ENCODE measurements around the gene NID1. TPM values are rescaled to one million over a fixed set of nuclear protein-coding genes. Genes with fewer than 3 reads are reported as not detected.

NID1 gene
- total and polyA plus RNA-seq, 2 of the 4 experiments (the other 2 are of a cell fraction): 21.9 to 83.3 TPM

- no peak for TF ChIP-seq CHD1 (IDR thresholded peaks at IDR 0.05; ENCODE audit: low read depth, low read length)
- no peak for TF ChIP-seq RAD21 (IDR thresholded peaks at IDR 0.05; ENCODE audit: low read length)
- no peak for TF ChIP-seq RFX5 (IDR thresholded peaks at IDR 0.05; ENCODE audit: low read depth, low read length)
- no peak for TF ChIP-seq NFE2L2 (IDR thresholded peaks at IDR 0.05; ENCODE audit: low read depth, low read length)
- TF ChIP-seq MAZ (IDR thresholded peaks at IDR 0.05; ENCODE audit: borderline replicate concordance, low read depth, low read length): no peak
- TF ChIP-seq MXI1 (IDR thresholded peaks at IDR 0.05; ENCODE audit: borderline replicate concordance, low read depth, low read length): no peak
- no peak for TF ChIP-seq POLR2A (IDR thresholded peaks at IDR 0.05; ENCODE audit: low read depth, low read length)
- no peak for TF ChIP-seq ELK1 (IDR thresholded peaks at IDR 0.05; ENCODE audit: borderline replicate concordance, low read depth, low read length)
- no peak for TF ChIP-seq MAFK (IDR thresholded peaks at IDR 0.05; ENCODE audit: low read depth, low read length)
- Histone ChIP-seq H2BK15ac (ENCODE audit: low read depth, low read length) (no peak overlapping the region), H3K27ac (ENCODE audit: insufficient read depth, low read length) (no peak overlapping the region), H3K9me1 (ENCODE audit: insufficient read depth, low read length) (peaks cover 3% of the 10 kb centered on the region; the same call in 1 of the 2 replicates), H2AK9ac (replicated peaks; ENCODE audit: low read depth, low read length, poor library complexity) (no peak overlapping the region), H4K91ac (ENCODE audit: insufficient read depth, low read depth, low read length) (no peak overlapping the region), H3K14ac (replicated peaks; ENCODE audit: low read depth, low read length) (no peak overlapping the region), H3K4me3 (ENCODE audit: insufficient read depth, low read depth, low read length) (no peak overlapping the region), H3K4ac (ENCODE audit: low read depth, low read length) (no peak overlapping the region), H2BK120ac (ENCODE audit: low read depth, low read length) (no peak overlapping the region), H3K56ac (ENCODE audit: extremely low read depth, insufficient read depth, low read length) (no peak overlapping the region), H3K9me3 (ENCODE audit: control insufficient read depth, insufficient read depth, low read length) (no peaks in the 10 kb centered on the region), H3K4me2 (ENCODE audit: low read depth, low read length) (no peak overlapping the region), H3K23ac (ENCODE audit: low read depth, low read length) (no peak overlapping the region), H3K79me1 (ENCODE audit: low read depth in 1 of 2, low read length in 2 of 2) (no peaks in the 10 kb centered on the region), H4K20me1 (ENCODE audit: insufficient read depth, low read length) (no peaks in the 10 kb centered on the region), H3K36me3 (ENCODE audit: control insufficient read depth, insufficient read depth, low read length) (no peaks in the 10 kb centered on the region), H2BK5ac (ENCODE audit: low read depth, low read length, poor library complexity, severe bottlenecking) (no peak overlapping the region), H2AK5ac (ENCODE audit: low read depth, low read length) (no peak overlapping the region), H3K18ac (ENCODE audit: low read depth, low read length) (no peak overlapping the region), H4K5ac (ENCODE audit: low read depth, low read length) (no peak overlapping the region), H4K8ac (ENCODE audit: low read depth in 2 of 2, low read length in 2 of 2) (no peak overlapping the region), H2AFZ (replicated peaks; ENCODE audit: low read length, poor library complexity) (no peak overlapping the region), H3K9ac (ENCODE audit: low read depth, low read length) (no peak overlapping the region), H2BK20ac (ENCODE audit: low read depth, low read length) (no peak overlapping the region), H3K27me3 (ENCODE audit: control insufficient read depth, insufficient read depth, low read length) (peaks cover 1% of the 10 kb centered on the region; the same call in 1 of the 2 replicates), H3K4me1 (ENCODE audit: control insufficient read depth, insufficient read depth, low read length) (peaks cover 3% of the 10 kb centered on the region; the same call in 1 of the 2 replicates)
- CTCF ChIA-PET: no interaction called here
- no peak for ATAC-seq (ENCODE audit: low read depth)
- in situ Hi-C loops (cut with MboI; ENCODE audit: low sequenced_read_pairs) (no loop called here), dilution Hi-C loops (cut with HindIII; ENCODE audit: low sequenced_read_pairs, unreplicated experiment) (no loop called here), intact Hi-C loops (cut with micrococcal nuclease) (no loop called here)
- no CpG with 5 or more reads among the region's 4 CpGs for WGBS, 2 experiments (ENCODE audit: extremely low coverage in 2 of 2, insufficient read length in 1 of 2)
- POLR2A ChIA-PET (ENCODE audit: unreplicated experiment): no interaction called here
- no TSS peak for BruUV-seq (replicated peaks)
- no peak for DNase-seq
Observed at GRCh38 chr1:235960809-235961208, 104.1 kb downstream of the NID1 start.
